ENCODE data around the gene SALL3.

Gene SALL3

GRCh38 chr18:79043288-79043687 is 63.7 kb downstream of the SALL3 start:
- Histone ChIP-seq H3K9me3 (ENCODE audit: control insufficient read depth, insufficient read depth, low read length) (no peaks in the 10 kb centered on the region), H3K36me3 (ENCODE audit: control insufficient read depth, insufficient read depth, low read length) (no peaks in the 10 kb centered on the region), H3K27me3 (ENCODE audit: control insufficient read depth, insufficient read depth, low read length) (no peaks in the 10 kb centered on the region), H3K4me3 (ENCODE audit: low read length) (no peak overlapping the region), H3K4me1 (ENCODE audit: control insufficient read depth, insufficient read depth, low read length) (no peaks in the 10 kb centered on the region), H3K27ac (ENCODE audit: low read length) (no peak overlapping the region)
- 89% methylated on average over 1 of the region's 5 CpGs for WGBS (ENCODE audit: insufficient coverage, insufficient read length)
- no peak for DNase-seq (ENCODE audit: low read depth, low spot score)

GRCh38 chr18:79046522-79046921 is 66.9 kb downstream of the SALL3 start:
- H3K4me1 ChIP-seq (ENCODE audit: control insufficient read depth, insufficient read depth, low read length) = no peaks in the 10 kb centered on the region
- no peak overlapping the region for H3K27ac ChIP-seq (ENCODE audit: low read length)
- no peaks in the 10 kb centered on the region for H3K27me3 ChIP-seq (ENCODE audit: control insufficient read depth, insufficient read depth, low read length)
- H3K4me3 ChIP-seq (ENCODE audit: low read length) = no peak overlapping the region
- no peaks in the 10 kb centered on the region for H3K9me3 ChIP-seq (ENCODE audit: control insufficient read depth, insufficient read depth, low read length)
- no peaks in the 10 kb centered on the region for H3K36me3 ChIP-seq (ENCODE audit: control insufficient read depth, insufficient read depth, low read length)
- no peak for DNase-seq (ENCODE audit: low read depth, low spot score)
- no CpG with 5 or more reads among the region's 14 CpGs for WGBS (ENCODE audit: insufficient coverage, insufficient read length)

DNA sequence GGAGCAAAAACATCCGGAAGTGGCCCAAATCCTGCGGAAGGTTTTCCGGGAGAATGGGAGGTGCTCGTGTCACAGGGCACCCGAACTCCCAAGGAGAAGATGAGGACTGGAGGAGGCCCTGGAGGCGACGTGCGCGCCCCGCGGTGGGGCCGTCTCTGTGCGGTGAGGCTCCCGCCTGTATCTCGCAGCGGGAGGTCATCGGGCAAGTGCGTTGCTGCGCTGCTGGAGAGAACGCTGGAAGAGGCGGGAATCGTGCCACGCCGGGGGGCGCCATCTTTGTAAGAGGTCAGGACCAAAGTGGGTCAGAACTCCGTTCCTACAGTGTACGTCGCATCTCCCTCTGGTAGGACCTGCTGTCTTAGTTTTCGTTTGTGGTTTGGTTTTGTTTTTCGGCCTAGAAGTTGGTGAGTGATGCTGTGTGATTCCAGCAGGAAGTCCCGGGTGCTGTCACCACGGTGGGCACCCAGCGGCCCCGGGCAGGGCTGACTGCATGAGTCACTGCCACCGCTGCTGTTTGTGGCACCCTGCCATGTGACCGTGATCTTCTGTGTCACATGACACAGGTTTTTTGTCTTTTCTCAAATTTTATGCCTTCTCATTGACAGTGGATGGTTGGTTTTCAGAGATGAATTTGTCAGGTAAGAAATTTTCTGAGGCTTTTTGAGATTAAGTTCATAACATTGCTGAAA is 68.1 kb downstream of the SALL3 start:
- Histone ChIP-seq H3K27me3 (ENCODE audit: control insufficient read depth, insufficient read depth, low read length) (no peaks in the 10 kb centered on the region), H3K4me1 (ENCODE audit: control insufficient read depth, insufficient read depth, low read length) (no peaks in the 10 kb centered on the region), H3K4me3 (ENCODE audit: low read length) (no peak overlapping the region), H3K9me3 (ENCODE audit: control insufficient read depth, insufficient read depth, low read length) (no peaks in the 10 kb centered on the region), H3K36me3 (ENCODE audit: control insufficient read depth, insufficient read depth, low read length) (no peaks in the 10 kb centered on the region), H3K27ac (ENCODE audit: low read length) (no peak overlapping the region)
- no CpG with 5 or more reads among the region's 36 CpGs for WGBS (ENCODE audit: insufficient coverage, insufficient read length)
- DNase-seq (ENCODE audit: low read depth, low spot score) = no peak

DNA sequence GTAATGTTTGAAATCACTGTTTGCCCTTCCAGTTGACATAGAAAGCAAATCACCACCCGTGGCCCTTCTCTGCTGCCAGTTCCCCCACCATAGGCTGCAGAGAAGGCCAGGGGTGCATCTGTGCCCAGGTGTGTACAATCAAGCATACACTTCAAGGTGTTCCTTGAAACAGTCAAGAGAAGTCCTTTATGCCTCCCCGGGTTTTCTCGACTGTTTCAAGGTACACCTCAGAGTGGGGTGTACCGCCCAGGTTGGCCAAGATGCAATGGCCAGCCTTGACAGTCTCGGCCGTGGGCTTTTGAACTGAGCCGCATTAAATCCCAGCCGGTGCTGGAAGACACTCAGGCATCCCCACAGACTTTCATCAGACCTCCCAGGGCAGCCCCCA is 68.6 kb downstream of the SALL3 start:
- no CpG with 5 or more reads among the region's 8 CpGs for WGBS (ENCODE audit: insufficient coverage, insufficient read length)
- Histone ChIP-seq H3K27ac (ENCODE audit: low read length) (no peak overlapping the region), H3K4me3 (ENCODE audit: low read length) (no peak overlapping the region), H3K36me3 (ENCODE audit: control insufficient read depth, insufficient read depth, low read length) (no peaks in the 10 kb centered on the region), H3K9me3 (ENCODE audit: control insufficient read depth, insufficient read depth, low read length) (no peaks in the 10 kb centered on the region), H3K4me1 (ENCODE audit: control insufficient read depth, insufficient read depth, low read length) (no peaks in the 10 kb centered on the region), H3K27me3 (ENCODE audit: control insufficient read depth, insufficient read depth, low read length) (no peaks in the 10 kb centered on the region)
- DNase-seq (ENCODE audit: low read depth, low spot score) = no peak

GRCh38 chr18:79049506-79049905 is 69.9 kb downstream of the SALL3 start:
- WGBS (ENCODE audit: insufficient coverage, insufficient read length) = no CpG with 5 or more reads among the region's 3 CpGs
- no peaks in the 10 kb centered on the region for H3K9me3 ChIP-seq (ENCODE audit: control insufficient read depth, insufficient read depth, low read length)
- no peaks in the 10 kb centered on the region for H3K27me3 ChIP-seq (ENCODE audit: control insufficient read depth, insufficient read depth, low read length)
- no peak for DNase-seq (ENCODE audit: low read depth, low spot score)
- no peak overlapping the region for H3K4me3 ChIP-seq (ENCODE audit: low read length)
- H3K4me1 ChIP-seq (ENCODE audit: control insufficient read depth, insufficient read depth, low read length) = no peaks in the 10 kb centered on the region
- H3K27ac ChIP-seq (ENCODE audit: low read length) = no peak overlapping the region
- no peaks in the 10 kb centered on the region for H3K36me3 ChIP-seq (ENCODE audit: control insufficient read depth, insufficient read depth, low read length)
